SIG-M5 (cell line): ENCODE measurements around the gene GFY.
"Not testable (repeated sequence)": the region's sequence is repeated elsewhere in the genome, so short reads cannot be mapped to it uniquely, and the experiment has no call there.

Source experiments
- DNase-seq: peaks from one replicate; lab custom pipeline; 2025; lab: John Stamatoyannopoulos, UW

GFY gene

DNA sequence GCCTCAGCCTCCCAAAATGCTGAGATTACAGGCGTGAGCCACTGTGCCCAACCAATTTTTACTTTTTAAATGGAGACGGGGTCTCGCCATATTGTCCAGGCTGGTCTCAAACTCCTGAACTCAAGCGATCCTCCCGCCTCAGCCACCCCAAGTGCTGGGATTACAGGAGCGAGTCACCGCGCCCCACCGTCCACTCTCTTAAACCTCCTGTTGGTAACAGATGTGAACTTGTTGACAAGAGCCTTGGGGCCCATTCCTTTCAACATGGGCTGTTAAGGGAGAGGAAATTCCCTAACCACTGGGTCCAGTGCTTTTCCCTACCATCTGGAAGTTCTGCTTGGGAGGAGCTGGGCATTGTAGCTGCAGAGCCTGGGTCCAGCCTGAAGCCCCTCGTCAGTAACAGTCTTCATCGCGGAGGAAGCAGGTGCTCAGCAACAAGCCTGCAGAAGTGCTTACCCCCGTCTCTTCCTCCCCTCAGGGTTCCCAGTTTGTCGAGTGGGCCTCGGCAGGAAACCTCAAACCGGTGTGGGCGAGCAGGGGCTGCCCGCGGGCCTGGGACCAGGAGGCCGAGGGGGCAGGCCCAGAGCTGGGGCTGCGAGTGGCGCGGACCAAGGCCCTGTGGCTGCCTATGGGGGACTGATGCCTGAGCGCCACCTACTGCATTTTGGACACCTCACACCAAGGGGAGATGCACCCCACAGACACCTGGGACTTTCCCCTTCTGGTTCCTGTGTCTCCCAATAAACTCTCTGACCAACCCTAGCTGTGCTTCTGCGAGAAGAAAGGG lies 44.8 kb downstream of the GFY start:
- no peak for DNase-seq

DNA sequence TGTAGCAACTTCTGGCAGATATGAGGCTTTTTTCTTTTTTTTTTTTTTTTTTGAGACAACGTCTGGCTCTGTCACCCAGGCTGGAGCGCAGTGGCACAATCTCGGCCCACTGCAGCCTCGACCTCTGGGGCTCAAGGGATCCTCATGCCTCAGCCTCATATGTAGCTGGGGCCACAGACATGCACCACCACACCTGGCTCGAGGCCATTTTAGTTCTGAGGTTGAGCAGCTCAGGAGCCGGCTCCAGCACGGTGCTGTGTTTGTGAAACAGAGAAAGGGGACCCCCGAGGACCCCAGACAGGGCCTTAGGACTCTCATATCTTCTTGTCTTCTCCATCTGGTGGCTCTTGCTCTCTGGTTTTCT lies 45.4 kb downstream of the GFY start:
- DNase-seq: no peak

DNA sequence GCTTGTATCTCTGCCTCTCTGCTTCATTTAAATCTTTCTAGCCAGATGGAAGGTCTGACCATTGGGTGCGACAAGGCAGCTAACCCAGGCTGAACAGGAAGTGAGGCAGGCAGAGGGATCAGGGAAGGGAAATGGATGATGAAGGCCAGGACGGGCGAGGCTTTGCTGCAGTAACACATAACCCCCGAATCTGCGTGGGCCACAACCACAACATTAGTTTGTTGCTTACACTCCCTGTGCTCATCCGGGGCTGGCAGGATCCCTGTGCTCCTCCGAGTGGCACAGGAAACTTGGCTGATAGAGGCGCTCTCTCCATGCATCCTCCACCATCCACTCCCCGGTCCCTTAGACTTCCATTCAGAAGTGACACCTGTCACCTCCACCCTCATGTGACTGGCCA lies 47.7 kb downstream of the GFY start:
- no peak for DNase-seq

DNA sequence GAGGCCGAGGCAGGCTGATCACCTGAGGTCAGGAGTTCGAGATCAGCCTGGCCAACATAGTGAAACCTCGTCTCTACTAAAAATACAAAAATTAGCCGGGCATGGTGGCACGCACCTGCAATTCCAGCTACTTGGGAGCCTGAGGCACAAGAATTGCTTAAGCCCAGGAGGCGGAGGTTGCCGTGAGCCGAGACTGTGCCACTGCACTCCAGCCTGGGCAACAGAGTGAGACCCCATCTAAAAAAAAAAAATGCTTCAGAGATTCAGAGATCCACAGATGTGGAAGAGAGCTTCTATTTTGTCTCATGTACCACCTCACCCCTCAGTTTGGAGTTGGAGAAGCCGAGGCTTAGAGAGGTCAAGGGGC lies 48.3 kb downstream of the GFY start:
- not testable (repeated sequence) for DNase-seq

DNA sequence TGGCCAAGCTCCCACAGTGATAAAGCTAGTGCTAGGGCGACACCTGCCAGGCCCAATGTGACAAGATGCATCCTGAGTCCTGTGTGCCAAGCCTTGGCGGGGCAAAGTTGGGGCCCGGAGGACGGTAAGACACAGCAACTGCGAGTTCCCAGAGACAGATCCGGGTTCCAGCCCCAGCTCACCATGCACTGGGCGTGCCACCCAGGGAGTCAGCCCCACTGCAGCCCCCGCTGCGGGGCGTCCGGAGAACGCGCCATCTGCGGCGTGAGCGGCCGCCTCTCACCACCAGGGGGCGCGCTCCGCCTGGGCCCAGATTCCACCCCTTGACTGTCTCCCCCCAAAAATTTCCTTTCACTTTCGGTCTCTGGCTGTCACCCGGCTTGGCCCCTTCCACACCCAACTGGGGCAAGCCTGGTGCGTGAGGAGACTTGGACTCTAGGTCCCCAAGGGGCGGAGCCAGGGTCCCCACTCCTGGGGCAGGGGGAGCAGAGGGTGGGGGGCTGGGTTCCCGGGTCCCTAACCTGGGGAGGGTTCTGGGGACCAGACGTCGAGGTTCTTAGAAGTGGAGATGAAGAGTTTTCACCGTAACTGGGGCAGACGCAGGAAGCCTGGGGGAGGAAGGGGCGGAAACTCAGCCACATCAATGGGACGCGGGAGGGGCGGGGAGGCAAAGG lies 48.8 kb downstream of the GFY start, which contains the start of gene FLT3LG:
FLT3LG (plus strand) TSS at position 348 of the 674 bp plus-strand sequence. CDS start 425 bp downstream, outside the sequence.
- DNase-seq: no peak

DNA sequence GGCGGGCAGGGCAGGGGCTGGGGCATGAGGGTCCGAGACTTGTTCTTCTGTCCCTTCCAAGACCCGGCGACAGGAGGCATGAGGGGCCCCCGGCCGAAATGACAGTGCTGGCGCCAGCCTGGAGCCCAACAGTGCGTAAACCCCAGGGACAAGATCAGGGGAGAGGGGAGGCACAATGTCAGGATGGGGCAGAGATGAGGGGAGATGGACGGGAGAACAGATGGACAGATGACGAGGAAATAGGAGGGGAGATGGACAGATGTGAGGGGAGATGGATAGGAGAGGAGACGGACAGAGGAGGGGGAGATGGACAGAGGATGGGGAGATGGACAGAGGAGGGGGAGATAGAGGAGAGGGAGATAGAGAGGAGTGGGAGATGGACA lies 49.3 kb downstream of the GFY start:
- DNase-seq: no peak

DNA sequence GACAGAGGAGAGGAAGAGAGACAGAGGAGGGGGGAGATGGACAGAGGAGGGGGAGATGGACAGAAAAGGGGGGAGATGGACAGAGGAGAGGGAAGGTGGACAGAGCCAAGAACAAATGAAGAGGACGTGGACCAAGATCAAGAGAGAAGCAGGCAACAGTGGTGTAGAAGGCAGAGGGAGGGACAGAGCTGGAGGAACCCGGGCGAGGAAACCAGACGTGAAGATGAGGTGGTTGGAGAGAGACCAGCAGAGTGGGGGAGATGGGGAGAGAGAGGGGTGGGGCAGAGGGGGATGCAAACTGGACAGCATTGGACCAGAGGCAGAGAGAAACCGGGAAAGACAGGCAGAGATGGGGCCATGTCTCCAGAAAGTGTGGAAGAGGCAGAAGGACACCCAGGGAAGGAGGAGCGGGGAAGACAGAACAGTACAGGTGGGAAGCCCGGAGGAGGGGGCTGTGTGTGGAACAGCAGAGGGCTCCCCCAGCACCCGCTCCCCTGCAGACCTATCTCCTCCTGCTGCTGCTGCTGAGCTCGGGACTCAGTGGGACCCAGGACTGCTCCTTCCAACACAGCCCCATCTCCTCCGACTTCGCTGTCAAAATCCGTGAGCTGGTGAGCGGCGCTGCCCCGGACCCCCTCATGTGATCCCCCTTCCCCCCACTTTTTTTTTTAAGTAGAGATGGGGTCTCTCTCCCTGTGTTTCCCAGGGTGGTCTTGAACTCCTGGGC lies 50.2 kb downstream of the GFY start:
- DNase-seq: no peak

DNA sequence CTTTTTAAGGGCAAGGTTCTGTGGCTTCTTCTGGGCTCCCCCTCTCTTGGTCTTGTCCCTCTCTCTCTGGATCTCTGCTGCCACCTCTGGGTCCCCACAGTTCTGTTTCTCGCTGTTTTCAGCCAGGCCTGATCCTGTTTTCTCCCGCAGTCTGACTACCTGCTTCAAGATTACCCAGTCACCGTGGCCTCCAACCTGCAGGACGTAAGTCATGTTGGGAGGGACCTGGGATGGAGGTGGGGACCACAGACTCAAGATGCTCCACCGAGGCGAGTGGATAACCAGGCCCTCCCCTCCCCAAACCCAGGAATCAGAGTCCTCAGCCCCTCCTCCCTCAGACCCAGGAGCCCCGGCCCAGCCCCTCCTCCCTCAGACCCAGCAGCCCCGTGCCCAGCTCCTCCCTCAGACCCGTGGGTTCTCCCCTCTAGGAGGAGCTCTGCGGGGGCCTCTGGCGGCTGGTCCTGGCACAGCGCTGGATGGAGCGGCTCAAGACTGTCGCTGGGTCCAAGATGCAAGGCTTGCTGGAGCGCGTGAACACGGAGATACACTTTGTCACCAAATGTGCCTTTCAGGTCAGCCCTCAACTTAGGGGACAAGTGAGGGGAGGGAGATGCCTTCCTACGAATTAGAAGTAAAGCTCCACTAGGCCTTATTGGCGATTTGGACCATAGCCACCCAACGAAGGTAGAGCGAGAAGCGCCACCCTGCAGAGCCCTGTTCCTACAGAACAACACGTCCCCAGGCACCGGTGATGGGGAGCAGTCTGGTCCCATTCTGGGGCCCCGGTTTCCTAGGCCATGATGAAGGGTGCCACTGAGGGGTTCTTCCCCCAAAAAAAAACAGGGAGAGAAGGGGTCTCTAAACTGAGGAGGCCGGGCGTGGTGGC lies 51.0 kb downstream of the GFY start:
- no peak for DNase-seq
